NT2/D1 (cell line): ENCODE results near the gene MYH9.

Source experiments
- YY1 ChIP-seq: IDR thresholded peaks from 2 replicates; pipeline ENCODE4 v1.6.1; 2011; ENCODE audit not compliant: insufficient read length, insufficient read depth
- ZNF274 ChIP-seq: IDR thresholded peaks from 2 replicates; pipeline ENCODE4 v1.6.1; 2011; ENCODE audit warnings: mild to moderate bottlenecking, low read depth, low read length

DNA sequence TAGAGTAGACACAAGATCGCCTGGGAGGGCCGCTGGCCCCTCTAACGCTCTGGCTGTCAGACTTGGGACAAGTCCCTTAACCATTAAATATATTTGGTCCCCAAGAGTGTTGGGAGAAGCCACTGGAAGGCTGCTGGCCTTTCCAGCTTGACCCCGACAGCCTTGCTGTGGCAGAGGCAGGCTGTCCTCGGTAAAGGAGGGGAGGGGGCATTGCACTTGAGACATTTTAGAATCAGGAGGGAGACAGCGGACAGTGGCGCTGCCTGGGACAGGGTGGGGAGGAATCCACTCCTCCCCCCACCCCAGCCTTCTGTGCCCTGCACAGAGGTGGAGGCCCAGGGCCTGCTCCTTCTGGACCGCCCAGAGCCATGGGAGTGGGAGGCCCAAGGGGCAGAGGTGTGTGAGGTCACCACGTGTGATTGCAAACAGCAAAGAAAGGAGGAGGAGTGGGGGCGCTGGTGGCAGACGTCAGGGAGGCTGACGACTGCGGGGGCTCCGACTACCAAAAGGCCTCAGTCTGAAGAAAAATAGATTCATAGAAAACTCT lies 105.9 kb downstream of the MYH9 start:
- TF ChIP-seq ZNF274, result no peak
- TF ChIP-seq YY1, result no peak
